ELF-1 (cell line): ENCODE results near the gene PACSIN2.
"Not testable (repeated sequence)": the region's sequence is repeated elsewhere in the genome, so short reads cannot be mapped to it uniquely, and the experiment has no call there.

Source experiments
- DNase-seq: peaks from one replicate; pipeline ENCODE4 v3.0.0-alpha.2; 2016; ENCODE audit warnings: low read depth, low spot score

The PACSIN2 gene

DNA sequence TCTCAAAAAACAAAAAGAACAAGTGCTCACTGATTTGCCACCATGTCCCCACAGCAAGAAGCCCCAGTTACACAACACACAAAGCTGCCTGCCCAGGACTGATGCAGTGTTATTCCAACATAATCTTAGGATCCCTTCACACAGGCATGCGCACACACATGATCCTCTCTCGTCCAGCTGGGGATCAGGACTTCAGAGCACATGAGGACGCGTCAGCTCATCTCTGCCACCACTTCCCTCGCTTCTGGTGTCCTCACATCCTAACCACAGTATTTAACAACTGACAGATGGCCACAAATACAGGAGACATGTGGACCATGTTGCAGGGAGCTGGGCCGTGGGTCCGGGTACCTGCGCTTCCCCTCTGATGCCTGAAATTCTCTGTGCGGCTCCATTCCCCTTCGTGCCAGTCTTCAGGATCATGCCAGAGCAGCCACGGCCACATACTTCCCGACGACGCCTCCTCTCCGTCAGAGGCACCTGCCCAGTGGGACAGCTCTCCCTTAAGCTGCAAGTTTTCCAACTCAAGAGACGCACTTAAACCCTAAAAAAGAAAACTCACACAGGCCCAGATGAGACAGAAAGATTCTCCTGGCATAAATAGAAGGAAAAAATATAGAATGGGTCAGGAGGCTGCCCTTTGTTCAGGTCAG lies 68.3 kb downstream of the PACSIN2 start:
- DNase-seq: no peak

DNA sequence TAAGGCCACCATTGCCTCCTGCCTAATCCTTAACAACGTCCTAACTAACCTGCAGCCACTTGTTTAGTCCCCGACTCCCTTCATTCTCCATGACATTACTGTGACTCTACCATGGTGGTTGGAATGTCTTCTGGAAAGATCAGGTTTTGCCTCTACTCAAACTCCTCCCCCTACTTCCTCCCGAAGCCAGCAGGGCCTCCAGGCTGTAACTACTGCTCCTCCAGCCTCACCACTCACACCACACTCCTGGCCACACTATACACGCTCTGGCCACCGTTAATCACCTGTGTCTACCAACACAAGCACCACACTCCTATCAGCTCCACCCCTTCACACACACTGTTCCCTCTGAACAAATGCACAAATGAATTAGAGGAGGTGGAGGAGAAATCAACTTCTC lies 69.2 kb downstream of the PACSIN2 start:
- peak; percentile 70 for DNase-seq

DNA sequence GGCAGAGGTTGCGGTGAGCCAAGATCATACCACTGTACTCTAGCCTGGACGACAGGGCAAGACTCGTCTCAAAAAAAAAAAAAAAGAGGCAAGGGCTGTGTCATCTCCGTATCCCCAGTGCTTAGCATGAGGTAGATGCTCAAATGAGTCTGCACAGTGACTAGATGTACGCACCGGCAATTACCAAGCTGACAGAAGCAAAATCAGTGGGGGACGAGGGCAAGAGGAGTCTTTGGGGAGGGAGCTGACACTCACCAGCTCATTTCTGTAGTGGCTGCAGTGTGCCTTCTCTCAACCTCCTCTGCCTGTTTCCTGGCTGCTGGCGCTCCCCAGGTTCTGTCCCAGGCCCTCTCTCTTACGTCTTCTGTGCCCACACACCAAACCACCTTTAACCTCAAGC lies 69.9 kb downstream of the PACSIN2 start:
- no peak for DNase-seq

DNA sequence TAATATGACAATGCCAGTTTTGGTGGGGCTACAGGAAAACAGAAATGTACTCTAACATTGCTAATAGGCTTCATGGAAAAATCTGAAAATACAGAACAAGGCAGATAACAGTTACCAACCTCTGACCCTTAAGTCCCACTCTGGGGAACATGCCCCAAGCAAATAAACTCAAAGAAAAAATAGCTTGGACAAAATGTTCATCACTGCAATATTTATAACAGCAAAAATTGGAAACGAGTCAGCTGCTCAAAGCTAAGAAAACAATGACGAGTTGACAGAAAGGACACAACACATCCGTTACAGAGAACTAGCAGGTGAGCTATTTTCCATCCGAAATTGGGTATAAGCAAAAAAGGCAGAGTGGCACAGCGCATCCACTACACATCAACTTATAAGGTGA lies 70.5 kb downstream of the PACSIN2 start:
- no peak for DNase-seq

DNA sequence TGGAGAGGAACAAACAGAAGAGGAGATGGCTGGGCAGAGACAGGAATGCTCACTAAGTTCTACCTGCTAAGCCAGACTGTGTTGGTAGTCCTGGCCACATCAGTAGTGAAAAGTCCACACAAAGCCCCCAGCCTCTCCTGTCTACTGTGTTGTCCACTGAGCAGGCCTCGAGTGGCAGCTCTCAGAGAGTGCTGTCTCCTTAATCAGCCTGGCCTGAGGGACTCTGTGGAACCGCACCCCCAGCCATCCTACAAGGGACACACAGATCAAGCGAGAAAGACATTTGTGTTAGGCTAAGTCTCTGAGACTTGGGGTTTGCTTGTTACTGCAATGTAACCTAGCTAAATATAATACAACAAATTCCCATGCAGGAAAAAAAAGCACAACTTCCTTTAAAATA lies 71.0 kb downstream of the PACSIN2 start:
- DNase-seq: no peak

DNA sequence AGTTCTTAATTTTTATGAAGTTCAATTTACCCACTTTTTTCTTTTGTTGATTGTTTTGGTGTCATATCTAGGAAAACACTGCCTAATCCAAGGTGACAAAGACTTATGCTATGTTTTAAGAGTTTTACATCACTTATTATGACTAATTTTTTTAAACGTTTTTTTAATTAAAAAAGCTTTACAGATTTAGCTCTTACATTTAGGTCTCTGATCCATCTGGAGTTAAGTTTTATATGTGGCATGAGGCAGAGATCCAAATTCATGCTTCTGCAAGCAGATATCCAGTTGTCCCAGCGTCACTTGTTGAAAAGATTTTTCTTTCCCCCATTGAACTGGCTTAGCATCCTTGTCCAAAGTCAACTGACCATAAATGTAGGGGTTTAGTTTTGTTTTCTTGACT lies 72.6 kb downstream of the PACSIN2 start:
- no peak for DNase-seq

DNA sequence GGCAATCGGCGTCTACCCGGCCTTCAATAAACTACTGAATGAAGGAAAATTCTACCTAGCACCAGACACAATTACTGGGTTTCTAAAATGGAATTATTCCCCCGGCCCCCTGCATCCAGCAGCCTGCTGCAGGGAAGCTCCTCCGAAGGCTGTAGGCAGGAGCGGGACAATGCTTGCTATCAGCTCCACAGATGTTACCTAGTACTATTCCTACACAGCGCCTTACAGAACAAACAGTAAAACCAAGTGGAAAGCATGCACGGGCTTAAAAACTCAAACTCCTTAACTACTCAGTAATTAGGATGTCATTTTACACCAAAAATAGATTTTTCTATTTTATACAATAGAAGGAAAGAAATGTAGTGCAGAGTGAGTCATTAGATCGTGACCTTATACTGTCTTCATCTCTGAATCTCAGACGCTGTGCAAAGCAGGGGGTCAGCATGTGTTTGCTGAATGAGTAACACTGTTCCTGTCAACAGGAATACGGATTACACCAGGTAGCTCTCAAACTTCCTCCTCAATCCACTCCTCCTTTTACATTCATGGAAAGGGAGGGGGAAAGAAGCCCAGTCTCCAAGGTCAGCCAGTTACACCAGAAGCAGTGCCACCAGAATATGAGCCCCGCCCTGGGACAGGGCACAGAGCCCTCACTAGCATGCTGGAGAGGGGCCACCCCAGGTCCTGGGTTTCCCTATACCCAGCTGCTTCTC lies 74.9 kb downstream of the PACSIN2 start:
- DNase-seq: no peak

DNA sequence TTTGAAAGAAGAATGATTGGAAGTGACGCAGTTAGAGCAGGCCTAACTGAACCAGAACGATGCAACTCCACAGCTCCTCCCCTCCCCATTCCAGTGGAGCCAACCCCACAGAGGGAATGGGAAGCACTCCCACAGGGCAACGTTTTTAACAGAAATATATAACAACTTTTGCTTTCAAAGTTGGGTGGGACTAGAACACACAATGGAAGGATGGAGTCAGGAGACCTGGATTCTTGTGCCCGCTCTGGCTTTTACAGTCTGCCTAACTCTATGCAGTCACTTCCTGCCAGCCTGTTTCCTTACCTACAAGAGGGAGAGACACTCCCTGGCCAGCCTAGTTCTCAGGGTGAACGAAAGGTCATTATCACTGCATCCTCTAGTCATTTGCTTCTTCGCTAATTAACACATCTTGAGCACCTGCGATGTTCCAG lies 75.5 kb downstream of the PACSIN2 start:
- DNase-seq: no peak

DNA sequence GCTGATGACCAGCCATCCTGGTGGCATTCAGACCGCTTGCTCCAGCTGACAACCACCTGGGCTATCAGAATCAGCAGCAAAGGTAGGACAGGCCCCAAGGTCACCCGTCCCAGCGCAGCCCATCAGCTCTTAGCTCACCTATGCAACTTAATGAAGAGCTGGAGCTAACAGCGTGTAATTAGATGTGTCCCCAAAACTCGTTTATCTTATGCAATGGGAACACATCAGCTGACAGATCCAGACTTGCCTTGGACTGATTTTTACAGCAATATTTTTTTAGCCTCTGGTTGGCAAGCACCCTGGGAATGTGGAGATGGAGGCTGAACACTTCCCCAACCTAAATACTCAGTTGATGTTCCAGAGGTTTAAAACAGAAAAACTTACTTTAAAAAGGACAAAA lies 76.0 kb downstream of the PACSIN2 start:
- DNase-seq: no peak

DNA sequence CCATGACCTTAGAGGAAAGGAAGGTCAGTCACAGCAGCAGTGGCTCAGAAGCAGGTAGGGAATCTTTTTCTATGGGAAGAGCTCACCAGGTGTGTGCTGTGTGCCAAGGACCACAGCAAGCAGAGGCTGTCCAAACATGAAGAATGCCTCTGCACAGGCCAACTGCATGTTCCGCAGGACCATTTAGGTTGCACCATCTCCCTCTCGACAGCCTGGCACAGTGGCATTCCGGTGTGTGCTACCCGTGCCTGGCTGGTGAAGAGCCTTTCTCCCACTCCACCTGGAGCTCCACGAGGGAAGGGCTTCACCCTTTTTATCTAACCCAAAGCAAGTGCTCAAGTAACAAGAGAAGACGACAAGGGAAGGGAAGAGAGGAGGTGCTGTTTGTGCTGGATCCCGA lies 76.5 kb downstream of the PACSIN2 start:
- no peak for DNase-seq

DNA sequence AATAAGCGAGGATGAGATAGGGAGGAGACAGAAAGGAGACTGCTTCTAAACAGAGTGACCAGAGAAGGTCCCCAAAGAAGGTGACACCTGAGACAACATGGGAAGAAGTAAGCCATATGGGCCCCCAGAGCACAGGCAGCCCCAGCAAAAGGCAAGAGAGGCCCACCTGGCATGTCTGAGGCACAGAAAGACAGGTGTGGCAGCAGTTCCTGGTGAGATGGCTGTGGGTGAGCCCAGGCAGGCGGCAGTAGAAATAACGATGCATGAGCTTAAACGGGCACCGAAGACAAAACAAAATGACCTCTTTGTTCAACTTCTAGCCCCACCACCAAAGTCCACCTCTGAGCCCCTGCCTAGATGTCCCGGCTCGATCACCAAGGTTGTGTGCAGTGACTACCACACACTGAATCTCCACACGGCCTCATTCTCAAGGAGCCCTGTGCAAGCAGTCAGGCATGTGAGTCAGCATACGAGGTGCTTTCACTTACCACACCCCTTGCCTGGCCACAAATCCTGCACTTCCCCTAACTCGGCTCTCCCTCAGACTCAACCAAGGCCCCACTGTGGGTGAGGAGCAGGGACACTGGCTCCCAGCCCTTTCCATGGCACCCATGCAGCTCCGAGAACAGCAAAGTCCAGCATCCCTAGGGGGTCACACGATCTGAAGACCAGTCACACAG lies 77.6 kb downstream of the PACSIN2 start:
- DNase-seq: no peak

DNA sequence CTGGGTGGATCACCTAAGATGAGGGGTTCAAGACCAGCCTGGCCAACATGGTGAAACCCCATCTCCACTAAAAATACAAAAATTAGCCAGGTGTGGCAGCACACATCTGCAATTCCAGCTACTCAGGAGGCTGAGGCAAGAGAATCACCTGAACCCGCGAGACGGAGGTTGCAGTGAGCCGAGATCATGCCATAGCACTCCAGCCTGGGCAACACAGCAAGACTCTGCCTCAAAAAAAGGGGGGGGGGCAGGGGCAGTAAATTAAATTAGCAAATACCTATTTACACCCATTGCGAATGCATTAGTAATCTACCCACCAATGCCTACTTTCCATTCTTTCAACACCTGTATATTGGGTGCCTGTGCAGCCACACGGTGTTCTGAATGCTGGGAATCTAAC lies 78.3 kb downstream of the PACSIN2 start:
- DNase-seq: not testable (repeated sequence)

DNA sequence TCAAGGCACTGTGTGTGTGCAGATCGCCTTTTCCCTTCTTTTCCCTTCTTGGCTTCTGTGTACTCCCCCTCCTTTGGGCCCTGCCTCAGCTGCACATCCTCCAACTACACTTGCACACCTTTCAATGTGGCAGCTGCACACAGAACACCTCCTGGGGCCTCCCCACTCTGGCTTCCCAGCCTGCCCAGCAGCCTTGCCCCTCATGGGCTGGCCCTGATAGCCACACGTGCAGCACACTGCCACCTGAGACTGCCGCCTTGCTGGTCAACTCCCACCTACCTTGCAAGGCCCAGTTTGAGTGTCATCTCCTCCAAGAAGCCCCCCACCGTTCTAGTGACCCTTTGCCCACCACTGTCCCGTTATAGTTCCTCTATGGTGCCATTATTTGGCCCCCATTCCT lies 80.6 kb downstream of the PACSIN2 start:
- DNase-seq: no peak

DNA sequence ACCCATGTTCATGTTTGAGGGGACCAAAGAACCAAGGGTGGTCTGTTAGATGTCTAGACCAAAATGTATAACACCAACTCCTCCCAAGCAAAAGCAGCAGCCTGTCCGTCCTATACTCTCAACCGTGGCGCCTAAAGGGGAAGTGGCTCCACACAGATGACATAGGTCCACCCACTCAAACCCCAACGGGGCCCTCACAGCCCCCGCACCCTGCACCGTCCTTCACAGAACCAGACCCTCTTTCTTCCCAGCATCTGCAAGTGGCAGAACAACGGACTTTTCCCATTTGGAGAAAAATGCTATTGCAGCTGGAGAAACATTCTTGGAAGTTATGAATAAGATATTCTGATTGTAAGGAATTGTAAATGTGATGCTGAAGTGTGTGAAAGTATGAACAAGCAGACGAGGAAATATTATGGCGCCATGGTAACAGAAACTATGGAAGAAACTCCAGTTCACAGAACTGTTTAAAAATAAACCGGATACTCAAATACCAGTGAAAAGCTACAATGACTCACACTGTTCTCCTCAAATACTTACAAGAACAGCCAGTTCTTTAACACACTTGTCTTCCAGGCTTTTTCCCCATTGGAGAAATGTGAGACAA lies 81.4 kb downstream of the PACSIN2 start:
- no peak for DNase-seq

DNA sequence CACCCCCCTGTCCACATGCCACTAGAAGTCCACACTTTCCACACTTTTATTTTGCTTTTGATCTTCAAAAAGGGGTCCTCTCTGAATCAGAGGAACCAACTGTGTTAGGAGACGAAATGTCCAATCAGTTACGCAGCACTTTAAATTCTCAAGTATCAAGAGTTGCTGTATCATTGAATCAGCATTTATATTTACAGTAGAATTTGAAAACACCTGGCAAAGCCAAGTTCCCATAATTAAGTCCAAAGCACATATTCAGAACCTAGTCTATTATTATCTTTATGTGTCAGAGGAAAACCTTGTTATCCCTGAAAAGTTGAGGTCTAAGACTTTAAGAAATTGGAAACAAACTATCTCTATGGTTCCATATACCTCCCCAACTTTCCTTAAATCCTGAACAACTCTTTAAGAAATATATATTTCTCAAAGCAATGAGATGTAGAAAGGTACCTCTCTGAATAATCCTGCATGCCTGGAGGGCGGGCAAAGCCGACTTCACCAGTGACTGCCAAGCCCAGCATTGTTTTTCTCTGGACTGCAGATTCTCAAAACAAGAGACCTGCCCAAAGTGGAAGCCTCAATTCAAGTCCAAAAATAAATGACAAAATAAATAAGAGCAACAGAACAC lies 82.0 kb downstream of the PACSIN2 start:
- no peak for DNase-seq

DNA sequence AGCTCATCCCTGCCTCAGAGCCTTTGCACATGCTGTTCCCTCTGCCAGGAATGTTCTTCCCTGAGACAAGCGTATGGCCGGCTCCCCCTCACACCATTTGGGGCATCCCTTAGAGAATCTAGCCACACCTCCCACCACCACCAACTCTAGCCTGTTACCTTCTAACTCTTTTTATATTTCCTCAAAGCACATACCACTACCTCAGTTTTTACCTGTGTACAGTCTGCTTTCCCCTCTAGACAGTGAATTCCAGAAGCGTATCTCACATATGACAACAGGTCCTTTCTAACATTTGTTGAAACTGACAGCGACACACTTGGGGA lies 82.8 kb downstream of the PACSIN2 start:
- no peak for DNase-seq

DNA sequence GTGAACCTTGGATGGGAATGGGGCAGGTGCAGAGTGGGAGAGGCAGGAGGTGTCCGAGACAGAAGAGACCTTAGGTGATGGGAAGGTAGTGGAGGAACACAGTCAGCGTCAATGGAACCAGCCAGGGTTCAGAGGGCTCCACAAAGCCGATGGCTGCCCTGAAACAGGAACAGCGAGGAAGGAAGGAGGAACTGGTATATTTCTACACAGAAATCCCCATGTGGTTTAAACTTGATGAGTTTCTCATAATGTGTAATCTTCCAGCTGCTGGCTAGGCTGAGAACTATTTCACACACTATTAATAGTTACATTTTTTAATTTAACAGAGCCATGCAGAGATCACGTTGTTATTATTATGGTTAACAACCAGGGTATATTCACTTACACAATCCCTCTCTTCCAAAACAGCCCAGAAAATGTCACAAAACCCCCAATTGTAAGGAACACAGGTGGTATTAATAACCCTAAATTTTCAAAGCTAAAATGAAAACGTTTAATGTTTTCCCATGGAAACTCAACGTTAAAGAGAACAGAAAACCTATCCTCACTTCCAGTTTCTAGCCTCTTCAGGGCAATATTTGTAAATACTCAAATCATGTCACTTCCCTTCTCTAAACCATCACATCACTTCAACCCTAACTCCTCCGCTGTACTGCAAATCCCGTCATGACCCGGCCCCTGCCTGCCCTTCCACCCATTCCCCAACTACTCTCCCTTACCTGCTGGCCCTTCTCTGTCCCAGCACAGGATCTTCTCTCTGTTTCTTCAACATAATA lies 83.3 kb downstream of the PACSIN2 start:
- DNase-seq: no peak

DNA sequence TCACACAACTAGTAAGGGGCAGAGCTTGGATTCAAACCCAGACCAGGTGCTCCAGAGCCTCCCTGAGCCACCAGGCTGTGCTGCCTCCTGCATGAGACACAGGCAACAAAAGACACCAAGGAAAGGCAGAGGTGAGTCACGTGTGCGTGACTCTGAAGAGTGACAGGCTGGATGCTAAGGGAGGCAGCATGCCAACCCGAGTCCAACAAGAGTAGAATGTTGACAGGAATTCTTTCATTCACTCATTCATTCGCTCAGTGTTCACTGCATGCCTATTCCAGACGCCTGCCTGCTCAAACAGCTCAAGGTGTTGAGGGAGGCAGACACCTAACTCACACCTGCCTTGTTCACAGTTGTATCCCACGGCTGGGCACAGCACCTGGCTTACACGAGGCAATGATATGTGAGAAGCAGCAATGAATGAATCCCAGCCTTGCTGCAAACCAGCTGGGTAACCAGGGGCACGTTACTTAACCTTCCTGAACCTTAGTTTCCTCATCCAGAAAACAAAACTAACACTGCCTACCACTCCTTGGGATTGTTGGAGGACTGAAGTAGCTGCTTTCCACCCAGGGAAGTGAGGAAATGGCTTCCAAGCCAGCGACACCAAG lies 84.0 kb downstream of the PACSIN2 start:
- DNase-seq: peak; percentile 29

DNA sequence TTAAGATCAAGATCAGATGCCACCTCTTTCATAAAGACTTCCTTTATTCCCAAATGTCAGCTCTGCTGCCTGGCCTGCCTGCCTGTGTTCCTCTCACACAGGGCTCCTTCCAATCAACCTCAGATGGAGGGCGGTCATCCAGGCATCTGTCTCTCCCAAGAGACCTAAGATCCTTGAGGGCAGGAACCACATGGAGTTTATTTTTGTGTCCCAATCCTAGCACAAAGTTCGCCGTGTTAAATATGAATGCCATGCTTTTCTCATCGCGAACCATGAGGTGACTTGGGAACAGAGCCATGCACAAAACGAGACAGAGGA lies 85.2 kb downstream of the PACSIN2 start:
- no peak for DNase-seq

DNA sequence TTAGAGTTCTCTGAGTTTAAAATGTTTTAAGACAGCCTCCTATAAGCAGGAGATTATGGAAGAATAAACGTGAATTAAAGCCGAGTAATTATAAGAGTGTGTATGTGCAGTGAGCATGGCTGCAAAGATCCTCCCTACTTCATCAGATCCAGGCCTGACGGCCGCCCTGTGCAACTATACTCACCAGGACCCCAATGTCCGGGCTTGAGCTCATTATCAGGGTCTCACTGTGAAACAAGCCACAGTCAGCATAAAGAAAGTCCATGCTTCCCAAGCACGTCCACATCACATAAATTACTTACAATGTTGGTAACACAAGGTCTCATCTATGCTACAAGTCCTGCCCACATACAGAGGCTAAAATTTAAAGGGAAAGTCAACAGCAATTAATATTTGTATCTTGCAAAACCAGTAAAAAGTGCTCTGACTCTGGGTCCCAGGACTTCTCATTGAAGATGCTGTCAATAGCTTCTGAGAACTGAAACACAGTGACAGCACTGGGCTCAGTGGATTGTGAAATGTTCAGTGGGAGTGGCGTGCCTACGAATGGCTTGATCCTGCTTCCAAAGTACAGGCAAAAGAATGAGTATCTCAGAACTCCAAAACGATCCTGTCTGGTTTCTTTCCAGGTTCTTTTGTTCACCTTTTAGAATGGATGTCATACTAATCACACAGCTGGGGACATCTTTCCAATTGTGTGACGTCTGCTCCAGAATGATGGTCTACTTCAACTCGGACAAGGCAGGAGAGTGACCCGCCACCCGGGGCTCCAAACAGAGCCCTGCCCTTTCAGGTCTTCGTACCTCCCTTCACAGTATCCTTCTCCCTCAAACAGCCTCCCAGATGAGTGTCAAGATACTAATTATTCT lies 85.7 kb downstream of the PACSIN2 start:
- DNase-seq: no peak
